ENCODE data around the gene NDRG3.
"Not testable (repeated sequence)": the region's sequence is repeated elsewhere in the genome, so short reads cannot be mapped to it uniquely, and the experiment has no call there.

Gene NDRG3

DNA sequence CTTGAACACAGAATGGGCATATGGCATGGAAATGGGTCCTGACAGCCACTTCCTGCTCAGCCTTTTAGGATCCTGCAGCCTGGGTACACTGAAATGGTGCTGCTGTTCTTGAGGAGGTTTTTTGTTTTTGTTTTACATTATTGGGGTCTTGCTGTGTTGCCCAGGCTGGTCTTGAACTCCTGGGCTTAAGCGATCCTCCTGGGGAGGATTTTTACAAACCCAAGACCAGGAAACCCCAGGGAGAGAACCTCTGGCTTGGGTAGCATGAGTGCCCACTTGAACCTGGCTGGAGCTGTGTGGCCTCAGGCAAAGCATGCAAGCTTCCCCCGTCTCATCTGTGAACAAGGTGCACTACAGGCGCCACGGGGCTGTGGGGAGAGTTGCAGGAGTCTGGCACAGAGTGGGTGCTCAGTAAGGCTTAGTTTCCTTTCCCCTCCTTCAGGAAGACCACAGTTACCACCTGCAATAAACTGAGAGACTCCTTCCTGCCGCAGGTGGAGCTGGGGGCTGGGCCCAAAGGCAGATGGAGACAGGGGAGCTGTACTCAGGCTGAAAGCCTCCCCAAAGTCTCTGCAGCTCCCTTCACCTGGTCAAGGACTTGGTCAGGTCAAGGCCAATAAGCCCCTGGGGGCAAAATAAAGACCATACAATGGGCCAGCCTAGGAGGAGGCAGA lies 101.7 kb downstream of the NDRG3 start:
- CTCF ChIA-PET: interaction anchor here (1.0 to 2.2 kb wide), 5 partner anchors 11 to 239 kb away, joined by 3 to 8 read pairs (median 4); no protein-coding TSS in a partner anchor
- POLR2A ChIA-PET: no interaction called here
- no peak for DNase-seq (ENCODE audit: extremely low spot score)
- TF ChIP-seq, protein P1, sequence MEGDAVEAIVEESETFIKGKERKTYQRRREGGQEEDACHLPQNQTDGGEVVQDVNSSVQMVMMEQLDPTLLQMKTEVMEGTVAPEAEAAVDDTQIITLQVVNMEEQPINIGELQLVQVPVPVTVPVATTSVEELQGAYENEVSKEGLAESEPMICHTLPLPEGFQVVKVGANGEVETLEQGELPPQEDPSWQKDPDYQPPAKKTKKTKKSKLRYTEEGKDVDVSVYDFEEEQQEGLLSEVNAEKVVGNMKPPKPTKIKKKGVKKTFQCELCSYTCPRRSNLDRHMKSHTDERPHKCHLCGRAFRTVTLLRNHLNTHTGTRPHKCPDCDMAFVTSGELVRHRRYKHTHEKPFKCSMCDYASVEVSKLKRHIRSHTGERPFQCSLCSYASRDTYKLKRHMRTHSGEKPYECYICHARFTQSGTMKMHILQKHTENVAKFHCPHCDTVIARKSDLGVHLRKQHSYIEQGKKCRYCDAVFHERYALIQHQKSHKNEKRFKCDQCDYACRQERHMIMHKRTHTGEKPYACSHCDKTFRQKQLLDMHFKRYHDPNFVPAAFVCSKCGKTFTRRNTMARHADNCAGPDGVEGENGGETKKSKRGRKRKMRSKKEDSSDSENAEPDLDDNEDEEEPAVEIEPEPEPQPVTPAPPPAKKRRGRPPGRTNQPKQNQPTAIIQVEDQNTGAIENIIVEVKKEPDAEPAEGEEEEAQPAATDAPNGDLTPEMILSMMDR (IDR thresholded peaks at IDR 0.05; ENCODE audit: control extremely low read depth, extremely low read depth, low read depth, missing control alignments): no peak

DNA sequence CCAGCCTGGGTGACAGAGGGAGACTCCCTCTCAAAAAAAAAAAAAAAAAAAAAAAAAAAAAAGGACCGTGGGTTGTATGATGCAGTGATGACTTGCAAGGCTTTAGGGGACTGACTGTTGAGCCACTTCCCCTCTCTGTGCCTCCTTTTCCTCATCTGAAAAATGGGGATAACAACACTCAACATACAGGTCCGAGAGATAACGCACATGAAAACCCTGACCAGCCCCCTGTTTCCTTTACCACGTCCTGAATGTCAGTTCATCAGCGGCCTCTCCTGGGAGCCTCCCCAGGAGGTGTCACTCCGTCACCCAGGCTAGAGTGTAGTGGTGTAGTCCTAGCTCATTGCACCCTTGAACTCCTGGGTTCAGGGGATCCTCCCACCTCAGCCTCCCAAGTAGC lies 103.8 kb downstream of the NDRG3 start:
- ChIA-PET CTCF (interaction anchor here (1.0 kb wide), 1 partner anchor 10 kb away, joined by 3 read pairs; no protein-coding TSS in a partner anchor), POLR2A (interaction anchor here (0.6 kb wide), 1 partner anchor 51 kb away, joined by 6 read pairs; no protein-coding TSS in a partner anchor)
- TF ChIP-seq, protein P1 (IDR thresholded peaks at IDR 0.05; ENCODE audit: control extremely low read depth, extremely low read depth, low read depth, missing control alignments): no peak
- DNase-seq (ENCODE audit: extremely low spot score): no peak

DNA sequence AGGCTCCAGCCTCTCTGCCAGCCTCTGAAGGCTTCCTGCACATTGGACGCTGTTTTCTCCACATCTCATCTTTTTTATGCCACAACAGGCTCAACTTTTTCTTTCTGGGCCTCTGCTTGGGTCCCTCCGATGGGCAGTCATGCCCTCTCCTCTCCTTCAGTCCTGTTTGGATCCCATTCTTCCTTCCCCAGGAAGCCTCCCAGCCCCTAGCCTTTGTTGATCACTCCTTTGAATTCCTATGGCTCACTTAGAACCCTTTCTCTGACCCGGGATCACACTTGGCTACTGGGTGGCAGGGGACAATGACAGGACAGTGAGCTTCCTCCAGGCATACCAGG lies 104.4 kb downstream of the NDRG3 start:
- POLR2A ChIA-PET: interaction anchor here (0.6 kb wide), 1 partner anchor 52 kb away, joined by 6 read pairs; no protein-coding TSS in a partner anchor
- CTCF ChIA-PET: interaction anchor here (1.0 kb wide), 1 partner anchor 9 kb away, joined by 3 read pairs; no protein-coding TSS in a partner anchor
- DNase-seq (ENCODE audit: extremely low spot score): no peak
- TF ChIP-seq, protein P1 (IDR thresholded peaks at IDR 0.05; ENCODE audit: control extremely low read depth, extremely low read depth, low read depth, missing control alignments): no peak

DNA sequence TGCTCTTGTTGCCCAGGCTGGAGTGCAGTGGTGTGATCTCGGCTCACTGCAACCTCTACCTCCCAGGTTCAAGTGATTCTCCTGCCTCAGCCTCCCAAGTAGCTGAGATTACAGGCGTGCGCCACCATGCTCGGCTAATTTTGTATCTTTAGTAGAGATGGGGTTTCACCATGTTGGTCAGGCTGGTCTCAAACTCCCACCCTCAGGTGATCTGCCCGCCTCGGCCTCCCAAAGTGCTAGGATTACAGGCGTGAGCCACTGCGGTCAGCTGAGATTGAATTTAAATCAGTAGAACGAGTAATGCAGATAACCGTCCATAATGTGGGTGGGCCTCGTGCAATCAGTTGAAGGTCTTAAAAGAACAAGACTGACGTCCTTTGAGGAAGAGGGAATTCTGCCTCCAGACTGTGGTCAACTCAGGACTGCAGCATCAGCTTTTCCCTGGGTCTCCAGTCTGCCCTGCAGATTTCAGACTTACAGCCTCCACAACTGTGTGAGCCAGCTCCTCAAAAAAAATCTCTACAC lies 107.0 kb downstream of the NDRG3 start:
- DNase-seq (ENCODE audit: extremely low spot score); CTCF ChIA-PET; POLR2A ChIA-PET: not testable (repeated sequence)

DNA sequence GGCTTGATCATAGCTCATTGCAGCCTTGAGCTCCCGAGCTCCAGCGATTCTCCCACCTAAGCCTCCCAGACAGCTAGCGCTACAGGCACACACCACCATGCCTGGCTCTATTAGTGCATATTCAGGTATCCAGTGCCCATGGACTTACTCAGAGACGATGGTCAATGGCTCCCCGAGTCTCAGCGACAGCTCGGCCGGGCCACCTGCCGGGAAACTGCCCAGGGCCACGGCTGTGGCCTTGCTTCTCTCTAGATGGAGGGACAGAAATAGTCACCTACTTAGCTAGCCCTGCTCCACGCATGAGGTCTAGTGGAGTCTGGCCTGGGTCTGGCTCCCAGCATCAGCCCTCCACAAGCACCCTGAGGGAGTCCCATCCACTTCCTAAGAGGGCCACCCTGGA lies 111.5 kb downstream of the NDRG3 start:
- DNase-seq (ENCODE audit: extremely low spot score): no peak
- POLR2A ChIA-PET: no interaction called here
- TF ChIP-seq, protein P1 (IDR thresholded peaks at IDR 0.05; ENCODE audit: control extremely low read depth, extremely low read depth, low read depth, missing control alignments): no peak
- CTCF ChIA-PET: no interaction called here

DNA sequence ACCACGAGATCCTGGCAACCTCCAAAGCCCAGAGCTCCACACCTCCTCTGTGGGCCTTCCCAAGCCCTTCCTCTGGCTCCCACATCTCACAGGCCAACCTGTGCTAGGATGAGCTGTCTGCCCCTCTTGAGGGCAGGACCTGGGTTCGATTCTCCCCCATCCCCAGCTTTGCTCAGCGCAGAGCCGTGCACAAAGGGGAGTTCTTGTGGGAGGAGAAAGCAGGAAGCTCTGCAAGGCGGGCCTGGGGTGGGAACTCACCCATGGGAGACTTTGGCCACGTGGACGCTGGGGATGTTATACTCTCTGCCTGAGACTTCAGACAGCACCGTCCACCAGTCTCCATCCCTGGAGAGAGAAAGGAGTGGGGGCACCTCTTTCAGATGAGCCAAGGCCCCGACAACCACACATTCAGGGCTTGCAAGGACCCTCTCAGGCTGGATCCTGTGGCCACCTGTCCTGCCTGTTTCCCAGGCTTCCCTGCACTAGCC lies 112.6 kb downstream of the NDRG3 start:
- ChIA-PET POLR2A (interaction anchor here (0.6 kb wide), 1 partner anchor 30 kb away, joined by 5 read pairs; no protein-coding TSS in a partner anchor), CTCF (interaction anchor here (1.1 to 1.5 kb wide), 3 partner anchors 10 to 81 kb away, joined by 3 to 4 read pairs (median 4); no protein-coding TSS in a partner anchor)
- TF ChIP-seq, protein P1 (IDR thresholded peaks at IDR 0.05; ENCODE audit: control extremely low read depth, extremely low read depth, low read depth, missing control alignments): no peak
- DNase-seq (ENCODE audit: extremely low spot score): no peak
